HG02571 (cell line): ENCODE data around the gene GALNT13.

Experiments used
- ATAC-seq: cut with Tn5 transposase; IDR thresholded peaks from one replicate; pipeline ENCODE4 v1.9.1; 2021; ENCODE audit warnings: mild to moderate bottlenecking, moderate library complexity; ENCODE audit not compliant: unreplicated experiment

The GALNT13 gene

GRCh38 chr2:154289870-154290269 lies 418.1 kb downstream of the GALNT13 start:
- ATAC-seq, result no peak

- ATAC-seq, result no peak
Observed at GRCh38 chr2:154291511-154291910, 419.8 kb downstream of the GALNT13 start.

- no peak for ATAC-seq
Observed at GRCh38 chr2:154291927-154292326, 420.2 kb downstream of the GALNT13 start.

GRCh38 chr2:154293864-154294263 lies 422.1 kb downstream of the GALNT13 start:
- no peak for ATAC-seq

GRCh38 chr2:154306266-154306970 lies 434.7 kb downstream of the GALNT13 start:
- ATAC-seq, result no peak

GRCh38 chr2:154307007-154307406 lies 435.3 kb downstream of the GALNT13 start:
- ATAC-seq, result no peak

- no peak for ATAC-seq
Observed at GRCh38 chr2:154324601-154325000, 452.9 kb downstream of the GALNT13 start.

- ATAC-seq, result no peak
Observed at GRCh38 chr2:154329510-154329909, 457.8 kb downstream of the GALNT13 start.

- no peak for ATAC-seq
Observed at GRCh38 chr2:154331784-154332183, 460.1 kb downstream of the GALNT13 start.

- ATAC-seq, result no peak
Observed at GRCh38 chr2:154336201-154336600, 464.5 kb downstream of the GALNT13 start.

- ATAC-seq, result no peak
Observed at GRCh38 chr2:154338352-154338967, 466.7 kb downstream of the GALNT13 start.

GRCh38 chr2:154343282-154343681 lies 471.6 kb downstream of the GALNT13 start:
- ATAC-seq, result no peak

- ATAC-seq, result no peak
Observed at GRCh38 chr2:154350911-154351310, 479.2 kb downstream of the GALNT13 start.

GRCh38 chr2:154361276-154361675 lies 489.6 kb downstream of the GALNT13 start:
- no peak for ATAC-seq

- no peak for ATAC-seq
Observed at GRCh38 chr2:154368153-154368552, 496.4 kb downstream of the GALNT13 start.

- ATAC-seq, result no peak
Observed at GRCh38 chr2:154370873-154371272, 499.2 kb downstream of the GALNT13 start.

GRCh38 chr2:154374416-154374815 lies 502.7 kb downstream of the GALNT13 start:
- ATAC-seq, result no peak

- no peak for ATAC-seq
Observed at GRCh38 chr2:154375579-154375931, 503.8 kb downstream of the GALNT13 start.

- ATAC-seq, result no peak
Observed at GRCh38 chr2:154381931-154382794, 510.4 kb downstream of the GALNT13 start.

- no peak for ATAC-seq
Observed at GRCh38 chr2:154386186-154386585, 514.5 kb downstream of the GALNT13 start.

- no peak for ATAC-seq
Observed at GRCh38 chr2:154391051-154391450, 519.3 kb downstream of the GALNT13 start.

GRCh38 chr2:154392256-154392655 lies 520.5 kb downstream of the GALNT13 start:
- ATAC-seq, result no peak
